GM12872 (cell line): Measurements from ENCODE around the gene KCNIP4.

ENCODE experiments used
- CTCF ChIP-seq: IDR thresholded peaks from 3 replicates; pipeline ENCODE4 v1.5.1; 2011; ENCODE audit warnings: low read depth, mild to moderate bottlenecking, low read length, moderate library complexity; ENCODE audit not compliant: insufficient read depth

KCNIP4 gene

GRCh38 chr4:21953653-21954052 lies 5.1 kb upstream of the KCNIP4 start:
- TF ChIP-seq CTCF: no peak

- no peak for TF ChIP-seq CTCF
Measured at GRCh38 chr4:21952549-21952948, 4.0 kb upstream of the KCNIP4 start.

GRCh38 chr4:21949073-21949457 lies 493 bp upstream of the KCNIP4 start:
- TF ChIP-seq CTCF: no peak

GRCh38 chr4:21947791-21948346 lies 703 bp downstream of the KCNIP4 start:
- no peak for TF ChIP-seq CTCF

GRCh38 chr4:21946858-21947257 lies 1.7 kb downstream of the KCNIP4 start:
- TF ChIP-seq CTCF: no peak

- no peak for TF ChIP-seq CTCF
Measured at GRCh38 chr4:21921526-21922180, 26.9 kb downstream of the KCNIP4 start.

- no peak for TF ChIP-seq CTCF
Measured at GRCh38 chr4:21915761-21916160, 32.8 kb downstream of the KCNIP4 start.

GRCh38 chr4:21901831-21902230 lies 46.7 kb downstream of the KCNIP4 start:
- TF ChIP-seq CTCF: no peak
